GM21423 (cell line): Measurements from ENCODE around the gene PIP5K1A.

Experiments
- ATAC-seq: cut with Tn5 transposase; IDR thresholded peaks from one replicate; pipeline ENCODE4 v1.9.1; 2021; ENCODE audit warnings: mild to moderate bottlenecking, moderate library complexity; ENCODE audit not compliant: unreplicated experiment

The PIP5K1A gene

GRCh38 chr1:151288502-151288901 lies 90.2 kb downstream of the PIP5K1A start:
- no peak for ATAC-seq

GRCh38 chr1:151289080-151289935 lies 91.0 kb downstream of the PIP5K1A start:
- ATAC-seq, result no peak

- ATAC-seq, result no peak
These were observed 91.8 kb downstream of the PIP5K1A start for GRCh38 chr1:151289991-151290708.

GRCh38 chr1:151290709-151291303 lies 92.5 kb downstream of the PIP5K1A start:
- ATAC-seq, result no peak

GRCh38 chr1:151292207-151293030 lies 94.1 kb downstream of the PIP5K1A start:
- no peak for ATAC-seq

DNA sequence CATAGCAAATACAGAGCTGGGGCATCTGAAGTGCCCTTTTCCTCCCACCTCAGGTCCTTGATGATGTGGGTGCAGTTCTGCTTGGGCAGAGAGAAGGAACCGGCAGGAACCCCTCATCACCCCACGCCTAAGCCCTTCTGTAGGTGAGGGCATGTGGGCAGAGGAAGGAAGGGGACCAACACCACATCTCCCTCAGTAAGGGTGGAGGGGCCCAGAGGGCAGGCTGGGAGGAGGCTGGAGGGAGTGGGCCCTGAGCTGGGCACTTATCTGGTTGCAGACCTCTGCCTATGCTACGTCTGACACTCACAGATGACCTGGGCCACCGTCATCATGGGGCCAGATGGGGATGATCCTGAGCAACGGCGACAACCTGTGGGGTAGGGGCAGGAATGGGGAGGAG lies 94.7 kb downstream of the PIP5K1A start:
- ATAC-seq, result no peak

DNA sequence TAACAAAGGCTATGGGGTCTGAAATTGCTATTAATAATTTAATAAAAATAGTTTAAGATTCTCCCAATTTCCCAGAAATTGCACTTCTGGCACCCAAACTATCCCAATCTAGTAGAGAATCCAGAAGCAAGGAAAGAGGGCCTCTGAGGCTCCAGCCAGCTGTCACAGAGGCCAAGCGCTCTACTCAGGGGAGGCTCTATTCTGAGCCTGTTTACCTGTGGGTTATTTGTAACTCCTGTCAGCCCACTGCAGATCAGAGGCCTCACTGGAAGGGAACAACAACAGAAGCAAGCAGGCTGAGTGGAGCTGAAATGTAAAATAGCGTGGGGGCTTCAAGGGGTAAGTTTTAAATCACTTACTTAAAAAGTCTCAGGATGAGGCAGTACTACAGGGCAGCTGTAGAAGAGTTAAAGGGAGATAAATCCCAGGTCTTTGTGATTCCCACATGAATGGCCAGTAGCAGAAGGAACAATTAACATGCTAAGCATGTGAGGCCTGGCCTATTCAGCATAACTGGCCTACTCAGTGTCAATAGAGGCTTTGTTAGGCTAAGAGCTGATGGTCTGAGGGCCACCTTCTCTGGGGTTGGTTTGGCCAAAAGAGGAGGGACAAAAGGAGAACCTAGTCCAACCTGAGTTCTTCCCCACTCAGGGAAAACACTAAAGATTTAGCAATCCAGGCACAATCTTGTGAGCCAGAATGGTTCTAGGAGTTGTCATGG lies 96.5 kb downstream of the PIP5K1A start:
- no peak for ATAC-seq
